ENCODE results near the gene SNX5.

SNX5 gene

DNA sequence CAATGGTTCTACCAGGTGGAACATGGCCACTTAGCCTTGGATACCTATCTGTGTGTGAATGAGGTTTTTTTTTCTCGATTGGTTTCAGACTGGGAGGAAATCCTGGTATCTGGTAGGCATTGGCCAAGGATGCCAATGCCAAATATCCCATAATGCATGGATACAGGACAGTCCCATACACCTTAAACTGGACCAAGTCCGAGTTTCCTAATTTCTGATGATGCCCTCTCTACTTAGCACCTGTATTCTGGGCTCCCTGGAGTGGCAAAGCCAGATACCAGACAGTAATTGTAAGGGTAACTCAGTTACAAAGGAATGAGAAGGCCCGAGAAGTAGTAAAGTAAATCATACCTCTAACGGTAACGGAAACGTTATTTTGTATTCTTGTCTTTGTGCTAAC is 17.9 kb downstream of the SNX5 start:
- Histone ChIP-seq H4K8ac (ENCODE audit: low read length) (no peak overlapping the region), H3K18ac (ENCODE audit: low read depth in 1 of 2, low read length in 2 of 2) (no peak overlapping the region), H3K4me1 (ENCODE audit: control insufficient read depth, insufficient read depth, low read depth, low read length) (peaks cover under 1% of the 10 kb centered on the region), H2AK5ac (ENCODE audit: low read length, severe bottlenecking) (no peak overlapping the region), H3K9ac (ENCODE audit: low read length) (no peak overlapping the region), H4K91ac (ENCODE audit: low read length) (no peak overlapping the region), H2BK15ac (ENCODE audit: low read depth, poor library complexity, severe bottlenecking) (no peak overlapping the region), H2BK5ac (ENCODE audit: low read depth, low read length, poor library complexity, severe bottlenecking) (no peak overlapping the region), H3K4ac (ENCODE audit: low read depth in 1 of 2, low read length in 2 of 2) (no peak overlapping the region), H3K4me2 (ENCODE audit: low read length, poor library complexity, severe bottlenecking) (no peak overlapping the region), H3K14ac (ENCODE audit: low read length in 2 of 2) (no peak overlapping the region), H3K27me3 (ENCODE audit: control insufficient read depth in 1 of 2, insufficient read depth in 1 of 2, low read length in 2 of 2) (no peaks in the 10 kb centered on the region), H3K9me3 (ENCODE audit: control insufficient read depth, low read length) (no peaks in the 10 kb centered on the region), H3K23ac (ENCODE audit: low read length in 2 of 2) (no peak overlapping the region), H3K4me3 (ENCODE audit: insufficient read depth in 1 of 2, low read depth in 1 of 2, low read length in 2 of 2) (no peak overlapping the region), H2AFZ (ENCODE audit: low read depth, low read length) (no peak overlapping the region), H3K36me3 (ENCODE audit: control insufficient read depth in 1 of 2, insufficient read depth in 2 of 2, low read depth in 1 of 2, low read length in 2 of 2) (peaks cover 31 to 99% of the 10 kb centered on the region in 2 experiments), H2BK120ac (ENCODE audit: low read depth, low read length) (no peak overlapping the region), H3K27ac (ENCODE audit: low read length, poor library complexity, severe bottlenecking) (no peak overlapping the region), H2BK12ac (ENCODE audit: low read length in 2 of 2) (no peak overlapping the region), H3K79me1 (replicated peaks; ENCODE audit: low read length, poor library complexity, severe bottlenecking) (peaks cover 19% of the 10 kb centered on the region)
- 97% methylated on average over 6 of the region's 6 CpGs for WGBS
- no peak for DNase-seq

DNA sequence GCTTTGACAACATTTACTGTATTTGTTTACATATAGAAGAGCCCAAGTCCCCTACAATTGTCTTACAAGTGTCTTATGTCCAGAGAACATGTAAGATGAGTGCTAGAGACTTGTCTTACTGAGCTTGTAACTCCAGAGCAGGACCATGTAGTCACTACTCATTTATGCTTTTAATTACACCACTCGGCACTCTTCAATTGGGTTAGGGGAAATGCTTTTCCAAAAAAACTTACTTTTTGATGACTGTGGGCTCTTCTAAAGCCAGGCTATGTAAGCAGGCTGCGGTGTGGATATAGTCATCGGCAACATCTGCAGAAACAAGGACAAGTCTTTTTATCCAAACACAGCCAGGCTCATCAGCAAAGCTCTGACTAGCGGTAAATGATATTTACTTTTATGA is 18.7 kb downstream of the SNX5 start:
- Histone ChIP-seq H3K4me3 (ENCODE audit: insufficient read depth in 1 of 2, low read depth in 1 of 2, low read length in 2 of 2) (no peak overlapping the region), H3K9me3 (ENCODE audit: control insufficient read depth, low read length) (no peaks in the 10 kb centered on the region), H3K36me3 (ENCODE audit: control insufficient read depth in 1 of 2, insufficient read depth in 2 of 2, low read depth in 1 of 2, low read length in 2 of 2) (peaks cover 35 to 99% of the 10 kb centered on the region in 2 experiments), H2AFZ (ENCODE audit: low read depth, low read length) (no peak overlapping the region), H3K4me1 (ENCODE audit: control insufficient read depth, insufficient read depth, low read depth, low read length) (no peaks in the 10 kb centered on the region), H4K91ac (ENCODE audit: low read length) (no peak overlapping the region), H3K9ac (ENCODE audit: low read length) (no peak overlapping the region), H3K27me3 (ENCODE audit: control insufficient read depth in 1 of 2, insufficient read depth in 1 of 2, low read length in 2 of 2) (no peaks in the 10 kb centered on the region), H3K14ac (ENCODE audit: low read length in 2 of 2) (no peak overlapping the region), H3K27ac (ENCODE audit: low read length, poor library complexity, severe bottlenecking) (no peak overlapping the region), H2BK5ac (ENCODE audit: low read depth, low read length, poor library complexity, severe bottlenecking) (no peak overlapping the region), H3K23ac (ENCODE audit: low read length in 2 of 2) (no peak overlapping the region), H4K8ac (ENCODE audit: low read length) (no peak overlapping the region), H3K18ac (ENCODE audit: low read depth in 1 of 2, low read length in 2 of 2) (no peak overlapping the region), H2BK120ac (ENCODE audit: low read depth, low read length) (no peak overlapping the region), H2BK15ac (ENCODE audit: low read depth, poor library complexity, severe bottlenecking) (no peak overlapping the region), H3K79me1 (replicated peaks; ENCODE audit: low read length, poor library complexity, severe bottlenecking) (peaks cover 21% of the 10 kb centered on the region), H2BK12ac (ENCODE audit: low read length in 2 of 2) (no peak overlapping the region), H3K4ac (ENCODE audit: low read depth in 1 of 2, low read length in 2 of 2) (no peak overlapping the region), H3K4me2 (ENCODE audit: low read length, poor library complexity, severe bottlenecking) (no peak overlapping the region), H2AK5ac (ENCODE audit: low read length, severe bottlenecking) (no peak overlapping the region)
- no peak for DNase-seq
- 100% methylated on average over 3 of the region's 4 CpGs for WGBS

- Histone ChIP-seq H3K27ac (ENCODE audit: low read length, poor library complexity, severe bottlenecking) (no peak overlapping the region), H3K14ac (ENCODE audit: low read length in 2 of 2) (no peak overlapping the region), H3K18ac (ENCODE audit: low read depth in 1 of 2, low read length in 2 of 2) (no peak overlapping the region), H2BK15ac (ENCODE audit: low read depth, poor library complexity, severe bottlenecking) (no peak overlapping the region), H2AK5ac (ENCODE audit: low read length, severe bottlenecking) (no peak overlapping the region), H4K8ac (ENCODE audit: low read length) (no peak overlapping the region), H2BK12ac (ENCODE audit: low read length in 2 of 2) (no peak overlapping the region), H3K23ac (ENCODE audit: low read length in 2 of 2) (no peak overlapping the region), H3K4ac (ENCODE audit: low read depth in 1 of 2, low read length in 2 of 2) (no peak overlapping the region), H2BK5ac (ENCODE audit: low read depth, low read length, poor library complexity, severe bottlenecking) (no peak overlapping the region), H3K4me3 (ENCODE audit: insufficient read depth in 1 of 2, low read depth in 1 of 2, low read length in 2 of 2) (no peak overlapping the region), H3K79me1 (replicated peaks; ENCODE audit: low read length, poor library complexity, severe bottlenecking) (peaks cover 23% of the 10 kb centered on the region), H3K4me2 (ENCODE audit: low read length, poor library complexity, severe bottlenecking) (no peak overlapping the region), H3K9me3 (ENCODE audit: control insufficient read depth, low read length) (no peaks in the 10 kb centered on the region), H4K91ac (ENCODE audit: low read length) (no peak overlapping the region), H3K36me3 (ENCODE audit: control insufficient read depth in 1 of 2, insufficient read depth in 2 of 2, low read depth in 1 of 2, low read length in 2 of 2) (peaks cover 31 to 97% of the 10 kb centered on the region in 2 experiments), H3K27me3 (ENCODE audit: control insufficient read depth in 1 of 2, insufficient read depth in 1 of 2, low read length in 2 of 2) (no peaks in the 10 kb centered on the region), H3K4me1 (ENCODE audit: control insufficient read depth, insufficient read depth, low read depth, low read length) (no peaks in the 10 kb centered on the region), H3K9ac (ENCODE audit: low read length) (no peak overlapping the region), H2BK120ac (ENCODE audit: low read depth, low read length) (no peak overlapping the region), H2AFZ (ENCODE audit: low read depth, low read length) (no peak overlapping the region)
- 98% methylated on average over 2 of the region's 2 CpGs for WGBS
- DNase-seq: no peak
Measured at GRCh38 chr20:17948442-17948841, 20.2 kb downstream of the SNX5 start.

- WGBS: 94% methylated on average over 4 of the region's 5 CpGs
- H2BK15ac ChIP-seq (ENCODE audit: low read depth, poor library complexity, severe bottlenecking): no peak overlapping the region
Measured at GRCh38 chr20:17947474-17947815, 21.1 kb downstream of the SNX5 start.

More at GRCh38 chr20:17947474-17947815, 21.1 kb downstream of the SNX5 start:
- H3K4ac ChIP-seq (ENCODE audit: low read depth in 1 of 2, low read length in 2 of 2): no peak overlapping the region
- H3K9ac ChIP-seq (ENCODE audit: low read length): no peak overlapping the region
- no peak overlapping the region for H3K4me3 ChIP-seq (ENCODE audit: insufficient read depth in 1 of 2, low read depth in 1 of 2, low read length in 2 of 2)
- no peak overlapping the region for H4K91ac ChIP-seq (ENCODE audit: low read length)
- no peak overlapping the region for H3K14ac ChIP-seq (ENCODE audit: low read length in 2 of 2)
- H3K79me1 ChIP-seq (replicated peaks; ENCODE audit: low read length, poor library complexity, severe bottlenecking): peaks cover 26% of the 10 kb centered on the region
- no peak overlapping the region for H2BK5ac ChIP-seq (ENCODE audit: low read depth, low read length, poor library complexity, severe bottlenecking)
- no peaks in the 10 kb centered on the region for H3K27me3 ChIP-seq (ENCODE audit: control insufficient read depth in 1 of 2, insufficient read depth in 1 of 2, low read length in 2 of 2)
- no peak overlapping the region for H3K27ac ChIP-seq (ENCODE audit: low read length, poor library complexity, severe bottlenecking)
- H2AFZ ChIP-seq (ENCODE audit: low read depth, low read length): no peak overlapping the region
- no peak overlapping the region for H3K18ac ChIP-seq (ENCODE audit: low read depth in 1 of 2, low read length in 2 of 2)
- no peaks in the 10 kb centered on the region for H3K4me1 ChIP-seq (ENCODE audit: control insufficient read depth, insufficient read depth, low read depth, low read length)
- H3K36me3 ChIP-seq (ENCODE audit: control insufficient read depth in 1 of 2, insufficient read depth in 2 of 2, low read depth in 1 of 2, low read length in 2 of 2): peaks cover 32 to 97% of the 10 kb centered on the region in 2 experiments
- DNase-seq: no peak
- H3K4me2 ChIP-seq (ENCODE audit: low read length, poor library complexity, severe bottlenecking): no peak overlapping the region
- no peak overlapping the region for H4K8ac ChIP-seq (ENCODE audit: low read length)
- H3K23ac ChIP-seq (ENCODE audit: low read length in 2 of 2): no peak overlapping the region
- no peaks in the 10 kb centered on the region for H3K9me3 ChIP-seq (ENCODE audit: control insufficient read depth, low read length)
- no peak overlapping the region for H2BK120ac ChIP-seq (ENCODE audit: low read depth, low read length)
- no peak overlapping the region for H2AK5ac ChIP-seq (ENCODE audit: low read length, severe bottlenecking)
- H2BK12ac ChIP-seq (ENCODE audit: low read length in 2 of 2): no peak overlapping the region

Data from mesenchymal stem cell (in vitro differentiated cells and primary cell).